HG02938 (cell line): ENCODE measurements around the gene TGFBR2.

Experiments used
- ATAC-seq: cut with Tn5 transposase; IDR thresholded peaks from one replicate; pipeline ENCODE4 v1.9.1; 2021; ENCODE audit warnings: mild to moderate bottlenecking, moderate library complexity; ENCODE audit not compliant: unreplicated experiment

TGFBR2 gene

GRCh38 chr3:30606301-30607031 is at the start of gene TGFBR2:
Gene TGFBR2, plus strand, starts transcription at chr3:30606601. Its CDS starts 283 bp downstream, at chr3:30606884.
- ATAC-seq: peak; percentile 74

- no peak for ATAC-seq
These were observed 48.6 kb upstream of the TGFBR2 start for GRCh38 chr3:30557746-30558303.

DNA sequence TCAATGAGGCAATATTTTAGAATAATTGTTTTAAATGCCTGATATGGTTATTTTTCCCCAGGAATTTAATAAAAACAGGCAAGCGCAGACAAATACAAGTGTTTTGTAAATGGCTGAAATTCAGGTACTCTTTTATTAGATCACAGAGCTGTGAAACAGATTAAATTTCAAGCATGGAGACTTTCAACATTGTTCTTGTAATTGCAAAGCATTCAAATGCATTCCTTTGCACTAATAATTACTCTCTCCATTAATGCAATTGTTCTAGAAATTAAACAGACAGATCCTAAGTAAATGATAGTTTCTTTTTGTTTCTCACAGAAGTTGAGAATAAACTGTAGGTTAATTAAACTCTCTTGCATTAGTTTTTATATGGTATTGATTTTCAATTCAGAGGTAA is 42.4 kb upstream of the TGFBR2 start:
- ATAC-seq: no peak

GRCh38 chr3:30567139-30567753 is 39.2 kb upstream of the TGFBR2 start:
- ATAC-seq: no peak

GRCh38 chr3:30576946-30577345 is 29.5 kb upstream of the TGFBR2 start:
- no peak for ATAC-seq

DNA sequence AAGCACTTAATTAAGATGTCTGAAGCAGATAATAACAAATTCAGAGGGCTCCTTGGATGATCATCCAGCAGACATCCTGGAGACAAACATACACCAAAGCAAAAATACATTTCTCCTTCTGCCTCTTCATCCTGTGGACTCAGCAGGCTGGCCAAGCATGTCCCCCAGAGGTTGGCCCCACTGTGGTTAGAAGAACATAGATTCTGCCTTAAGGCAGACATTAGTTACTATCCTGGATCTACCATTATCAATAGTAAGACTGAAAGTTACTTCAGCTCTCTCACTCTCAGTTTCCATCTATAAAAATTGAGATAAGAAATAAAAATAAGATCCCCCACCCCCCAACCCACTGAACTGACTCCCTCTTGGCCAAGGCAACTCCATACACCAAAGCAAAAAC is 28.6 kb upstream of the TGFBR2 start:
- peak; percentile 91 for ATAC-seq

GRCh38 chr3:30578479-30578878 is 27.9 kb upstream of the TGFBR2 start:
- peak; percentile 42 for ATAC-seq

DNA sequence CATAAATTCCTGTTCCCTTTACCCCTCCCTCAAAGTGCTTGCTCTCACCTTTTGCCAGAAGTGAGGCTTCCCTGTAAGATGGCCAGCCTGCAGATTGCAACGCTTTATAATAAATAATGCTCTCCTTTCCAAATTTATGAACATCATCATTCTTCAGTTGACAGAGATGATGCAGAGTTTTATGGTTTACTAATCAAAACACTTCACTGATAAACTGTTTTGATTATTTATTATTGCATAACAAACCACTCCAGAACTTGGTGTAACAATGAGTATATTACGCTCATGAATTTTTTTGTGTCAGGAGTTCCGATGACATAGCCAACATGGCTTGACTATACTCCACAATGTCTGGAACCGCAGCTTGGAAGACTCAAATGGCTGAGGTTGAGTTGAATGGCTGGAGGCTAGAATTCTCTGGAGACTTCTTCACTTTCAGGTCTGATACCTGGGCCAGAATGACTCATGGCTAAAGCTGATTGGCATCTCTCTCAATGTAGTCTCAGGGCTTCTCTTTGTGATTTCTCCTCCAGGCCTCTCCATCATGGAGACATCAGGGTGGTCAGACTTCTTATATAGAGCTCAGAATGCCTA is 27.3 kb upstream of the TGFBR2 start:
- no peak for ATAC-seq

GRCh38 chr3:30581067-30581585 is 25.3 kb upstream of the TGFBR2 start:
- ATAC-seq: no peak

DNA sequence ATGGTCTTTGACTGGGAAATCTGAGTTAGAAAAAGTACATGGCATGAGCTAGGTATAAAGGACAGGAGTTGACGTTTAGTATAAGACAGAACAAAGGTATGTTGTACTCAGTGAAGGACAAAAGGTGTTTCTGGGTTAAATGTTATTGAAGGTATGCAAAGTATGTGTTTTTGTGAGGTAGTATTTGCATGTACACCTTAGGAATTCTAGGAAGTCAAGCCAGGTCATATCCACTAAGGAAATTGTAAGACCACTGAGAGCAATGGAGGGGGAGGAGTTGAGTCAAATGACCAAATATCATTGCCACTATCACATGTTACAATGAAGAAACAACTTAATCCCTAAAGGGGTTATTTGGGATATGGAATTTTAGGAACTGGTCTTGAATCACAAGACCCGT is 24.4 kb upstream of the TGFBR2 start:
- ATAC-seq: no peak

DNA sequence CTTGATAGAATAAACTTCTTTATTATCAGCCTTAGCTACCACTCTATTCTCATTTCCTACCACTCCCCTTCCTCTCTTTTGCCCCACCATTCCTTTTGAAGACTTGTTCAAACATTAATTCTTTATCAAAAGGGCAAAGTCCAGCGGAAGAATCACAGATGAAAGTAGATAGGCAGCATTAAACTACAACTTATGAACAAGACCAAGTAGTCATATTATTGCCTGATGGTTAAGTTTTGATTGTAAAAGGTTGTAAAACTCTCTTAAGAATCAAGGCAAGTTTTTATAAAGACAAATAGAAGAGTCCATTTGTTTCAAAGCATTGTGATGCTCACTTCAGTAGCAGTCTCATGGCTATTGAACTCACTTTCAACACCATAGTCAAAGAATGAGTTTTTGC is 22.4 kb upstream of the TGFBR2 start:
- ATAC-seq: no peak

DNA sequence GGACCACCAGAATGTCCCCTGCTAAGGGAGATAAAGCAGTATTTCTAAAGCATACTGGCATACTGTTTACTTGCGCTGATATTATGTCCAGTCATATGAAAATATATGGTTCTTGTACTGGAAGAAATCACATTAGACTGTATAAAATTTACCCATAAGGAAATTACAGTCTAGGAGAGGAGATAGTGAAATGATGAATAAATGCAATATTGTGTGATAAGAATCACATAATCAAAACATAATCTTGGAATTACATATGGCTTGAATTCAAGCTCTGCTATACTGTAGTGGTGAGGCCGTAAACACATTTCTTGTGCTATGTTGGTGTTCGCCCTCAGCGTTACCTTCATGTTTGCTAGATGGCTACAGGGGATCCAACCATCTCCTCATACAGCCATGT is 20.7 kb upstream of the TGFBR2 start:
- ATAC-seq: no peak

DNA sequence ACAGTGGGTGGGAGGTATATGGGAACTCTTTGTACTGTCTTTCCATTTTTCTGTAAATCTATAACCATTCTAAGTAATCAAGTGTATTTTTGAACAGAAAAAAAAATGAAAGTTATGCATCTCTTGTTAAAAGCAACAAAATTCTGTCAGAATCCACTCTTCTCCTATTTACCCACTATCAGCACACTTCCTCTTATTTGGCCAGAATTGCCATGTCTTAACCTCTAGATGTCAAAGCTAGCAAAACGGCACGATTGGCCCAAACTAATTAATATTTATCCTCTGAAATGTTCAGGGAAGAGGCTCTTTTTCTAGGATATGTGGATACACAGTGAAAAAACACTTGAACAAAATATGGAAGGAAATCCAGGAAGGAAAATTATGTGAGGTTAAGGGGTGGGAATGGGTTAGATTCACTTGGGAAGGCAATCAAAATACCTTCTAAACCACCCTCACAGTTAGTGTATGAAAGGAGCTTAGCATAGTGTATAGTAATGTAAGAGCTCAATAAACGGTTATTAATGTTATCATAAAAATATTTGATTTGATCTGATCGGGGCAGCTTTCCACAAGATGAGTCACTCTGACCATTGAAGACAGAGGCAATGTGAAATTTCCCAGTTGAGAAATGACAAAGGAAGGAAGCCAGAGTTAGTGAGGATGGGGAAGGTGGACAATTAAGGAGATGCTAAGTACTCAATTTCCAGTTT is 20.1 kb upstream of the TGFBR2 start:
- no peak for ATAC-seq

DNA sequence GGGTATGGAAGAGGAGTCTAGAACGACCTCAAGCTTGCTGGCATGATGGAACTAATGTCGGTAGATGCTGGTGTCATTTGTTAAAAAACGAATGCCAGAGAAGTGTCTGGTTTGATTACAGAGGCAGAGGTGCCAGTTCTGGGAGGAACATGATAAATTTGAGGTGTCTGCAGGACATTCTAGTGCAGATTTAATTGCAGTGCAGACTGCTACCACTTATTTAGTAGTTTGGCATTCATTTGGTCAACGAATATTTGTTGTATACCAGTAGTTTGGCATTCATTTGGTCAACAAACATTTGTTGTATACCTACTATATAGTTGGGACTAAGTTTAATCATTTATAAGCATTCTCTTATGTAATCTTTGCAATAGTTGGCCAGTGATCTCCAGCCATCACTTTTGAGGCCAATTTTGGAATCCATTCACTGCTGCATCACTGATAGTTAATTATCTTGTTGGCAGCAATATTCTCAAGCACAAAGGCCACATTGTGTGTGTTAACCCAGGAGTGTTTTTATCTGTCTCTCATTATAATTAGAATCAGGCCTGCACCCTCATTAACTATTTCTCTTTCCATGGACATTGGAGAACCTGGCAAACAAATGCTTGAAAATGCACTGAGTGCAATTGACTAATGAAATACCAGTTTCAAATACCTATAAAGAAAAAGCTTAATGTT is 19.5 kb upstream of the TGFBR2 start:
- ATAC-seq: no peak

DNA sequence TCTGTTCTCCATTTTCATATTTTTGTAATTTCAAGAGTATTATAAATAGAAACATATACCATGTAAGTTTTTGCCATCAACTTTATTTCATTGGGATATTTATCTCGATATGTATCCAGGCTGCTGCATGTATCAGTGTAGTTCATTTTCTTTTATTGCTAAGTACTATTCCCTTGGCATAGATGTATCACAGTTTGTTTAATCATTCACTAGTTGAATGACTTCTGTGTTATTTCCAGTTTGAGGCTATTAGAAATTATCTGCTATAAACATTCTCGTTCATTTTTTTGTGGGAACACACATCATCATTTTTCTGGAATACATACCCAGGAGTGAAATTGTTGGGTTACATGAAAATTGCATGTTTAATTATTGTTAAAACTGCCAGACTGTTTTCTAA is 18.5 kb upstream of the TGFBR2 start:
- no peak for ATAC-seq

DNA sequence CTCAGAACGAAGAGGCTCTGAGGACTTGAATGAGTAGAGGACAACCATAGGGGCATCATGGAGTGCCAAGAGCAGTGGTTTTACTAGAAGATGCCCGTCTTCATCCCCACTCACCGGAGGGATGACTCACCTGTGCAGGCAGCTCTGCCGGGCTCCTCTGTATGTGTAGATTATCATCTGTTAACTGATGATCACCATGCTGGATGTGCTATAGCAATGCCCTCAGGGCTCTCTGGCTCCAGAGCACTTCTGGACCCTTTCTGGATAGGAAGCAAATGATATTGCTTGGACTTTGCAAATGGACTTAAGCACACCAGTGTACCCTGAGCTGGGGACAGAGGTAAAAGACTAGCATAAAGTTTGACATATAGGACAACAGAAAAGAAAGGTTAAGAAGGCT is 10.2 kb upstream of the TGFBR2 start:
- ATAC-seq: no peak

GRCh38 chr3:30597131-30597768 is 9.2 kb upstream of the TGFBR2 start:
- ATAC-seq: no peak

DNA sequence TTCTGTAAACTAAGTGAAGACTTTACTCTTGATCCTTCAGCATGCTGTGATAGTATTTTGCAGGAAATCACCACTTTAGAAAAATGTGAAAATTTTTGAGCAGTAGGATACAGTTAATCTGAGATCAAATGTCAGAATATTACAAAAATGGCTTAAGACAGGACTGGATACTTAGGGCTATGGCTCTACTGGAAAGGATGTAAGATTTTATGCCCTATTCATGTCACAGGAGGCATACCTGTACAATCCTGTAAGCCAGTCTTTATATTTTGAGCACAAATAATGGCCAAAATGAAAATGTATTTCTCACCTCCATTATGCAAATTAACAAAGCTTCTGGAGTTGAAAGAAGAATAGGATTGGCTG is 8.6 kb upstream of the TGFBR2 start:
- ATAC-seq: no peak

- ATAC-seq: peak; percentile 43
These were observed 7.5 kb upstream of the TGFBR2 start for GRCh38 chr3:30598668-30599545.
